T47D (cell line): ENCODE measurements around the gene GAS6.
A peak's percentile ranks its signal among the peaks of the same experiment; 100 is the strongest.
"Not testable (repeated sequence)": the region's sequence is repeated elsewhere in the genome, so short reads cannot be mapped to it uniquely, and the experiment has no call there.

Experiments used
- DNase-seq, 2 experiments: peaks; one replicate each; pipeline versions ENCODE4 v3.0.0 to v3.0.0-alpha.2; 2011 to 2012; ENCODE audit warnings: low read depth in 1 of 2, low spot score in 1 of 2
- JUND ChIP-seq: IDR thresholded peaks from 2 replicates; pipeline ENCODE4 v1.6.1; 2012; ENCODE audit warnings: low read depth
- in situ Hi-C: cut with HindIII; loops from 2 replicates; pipeline ENCODE4 v1.10.0; 2016; ENCODE audit warnings: low sequenced_read_pairs, low pct_unique_long_range_greater_than_20kb

Gene GAS6

DNA sequence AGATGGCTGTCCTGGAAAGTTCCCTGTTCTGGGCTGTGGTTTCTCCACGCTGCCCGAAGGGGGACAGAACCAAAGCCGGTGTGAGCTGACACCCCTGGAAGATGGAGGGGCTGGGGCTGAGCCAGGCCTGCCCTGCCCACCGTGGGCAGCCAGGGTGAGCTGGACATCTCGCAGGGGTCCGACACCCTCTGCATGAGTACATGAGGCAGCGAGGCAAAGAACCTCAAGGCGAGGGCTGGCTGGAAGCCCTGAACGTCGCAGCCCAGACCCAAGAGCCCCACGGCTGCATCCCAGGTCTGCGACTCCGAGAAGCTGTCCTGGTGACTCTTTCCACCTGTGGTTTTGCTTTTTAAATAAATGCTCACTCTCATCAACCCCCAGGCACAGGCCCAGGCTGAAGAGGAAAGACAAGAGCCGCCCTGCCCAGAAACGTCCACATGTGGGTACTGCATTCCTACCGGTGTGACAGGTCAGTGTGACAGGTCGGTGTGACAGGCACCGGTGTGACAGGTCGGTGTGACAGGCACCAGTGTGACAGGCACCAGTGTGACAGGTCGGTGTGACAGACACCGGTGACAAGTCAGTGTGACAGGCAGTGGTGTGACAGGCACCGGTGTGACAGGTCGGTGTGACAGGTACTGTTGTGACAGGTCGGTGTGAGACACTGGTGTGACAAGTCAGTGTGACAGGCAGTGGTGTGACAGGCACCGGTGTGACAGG is 30.6 kb downstream of the GAS6 start:
- in situ Hi-C loops: no loop called here
- peak in 1 of 2 experiments; percentile 82 for DNase-seq

DNA sequence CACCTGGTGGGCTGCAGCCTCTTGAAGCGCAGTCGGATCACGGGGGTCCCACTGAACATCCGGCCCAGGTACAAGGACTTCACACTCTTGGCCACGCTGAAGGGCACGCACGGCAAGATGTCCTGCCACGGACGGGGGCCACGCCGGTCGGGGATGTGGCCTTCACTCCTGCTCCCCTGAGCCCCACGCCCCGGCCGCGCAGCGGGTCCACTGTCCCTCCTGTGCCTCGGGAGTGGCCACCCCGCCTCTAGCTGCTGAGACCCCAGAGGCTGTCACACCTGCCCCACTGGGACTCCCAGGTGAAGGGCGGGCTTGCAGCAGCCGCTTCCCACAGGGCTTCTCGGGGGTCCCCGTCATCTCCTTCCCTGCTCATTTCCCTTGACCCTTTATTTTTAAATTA is 31.2 kb downstream of the GAS6 start:
- TF ChIP-seq JUND: no peak
- in situ Hi-C loops: no loop called here
- DNase-seq: no peak

More for the DNA sequence above, 30.6 kb downstream of the GAS6 start:
- TF ChIP-seq JUND: no peak

DNA sequence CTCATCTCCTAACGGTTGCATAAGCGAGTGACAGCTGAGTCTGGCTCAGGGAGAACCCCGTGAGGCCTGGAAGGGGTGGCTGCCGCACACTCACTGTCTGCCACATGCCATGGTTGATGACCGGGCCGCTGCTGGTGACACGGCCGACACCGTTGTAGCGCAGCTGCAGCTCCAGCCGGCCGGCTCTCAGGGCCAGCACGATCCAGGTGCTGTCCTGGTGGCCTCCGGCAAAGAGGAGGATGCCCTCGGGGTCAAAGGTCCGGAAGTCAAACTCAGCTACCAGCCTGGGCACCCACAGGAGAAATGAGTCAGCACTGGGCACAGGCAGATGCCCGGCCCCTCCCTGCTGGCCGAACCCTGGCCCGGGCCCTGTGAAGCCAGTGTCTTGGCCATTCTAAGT is 31.7 kb downstream of the GAS6 start:
- in situ Hi-C loops: no loop called here
- no peak for TF ChIP-seq JUND
- no peak for DNase-seq

DNA sequence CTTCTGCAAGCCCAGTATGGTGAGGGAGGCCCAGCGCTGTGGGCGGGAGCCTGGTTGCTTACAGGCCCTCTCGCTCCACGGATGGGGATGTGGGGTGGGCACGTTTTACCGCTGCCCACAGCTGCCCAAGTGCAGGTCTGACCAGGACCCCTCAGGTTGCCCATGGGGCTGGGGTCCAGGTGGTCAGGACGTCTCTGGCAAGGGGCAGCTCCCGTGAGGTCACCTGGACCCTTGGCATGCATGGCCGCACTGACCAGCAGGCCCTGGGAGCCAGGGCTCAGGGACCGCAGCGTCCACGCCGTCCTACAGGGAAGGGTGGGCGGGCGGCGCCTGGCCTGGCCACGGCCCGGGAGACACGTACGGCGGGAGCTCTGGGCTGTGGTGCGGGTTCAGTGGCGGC is 32.8 kb downstream of the GAS6 start:
- no peak for DNase-seq
- no peak for TF ChIP-seq JUND
- in situ Hi-C loops: no loop called here

DNA sequence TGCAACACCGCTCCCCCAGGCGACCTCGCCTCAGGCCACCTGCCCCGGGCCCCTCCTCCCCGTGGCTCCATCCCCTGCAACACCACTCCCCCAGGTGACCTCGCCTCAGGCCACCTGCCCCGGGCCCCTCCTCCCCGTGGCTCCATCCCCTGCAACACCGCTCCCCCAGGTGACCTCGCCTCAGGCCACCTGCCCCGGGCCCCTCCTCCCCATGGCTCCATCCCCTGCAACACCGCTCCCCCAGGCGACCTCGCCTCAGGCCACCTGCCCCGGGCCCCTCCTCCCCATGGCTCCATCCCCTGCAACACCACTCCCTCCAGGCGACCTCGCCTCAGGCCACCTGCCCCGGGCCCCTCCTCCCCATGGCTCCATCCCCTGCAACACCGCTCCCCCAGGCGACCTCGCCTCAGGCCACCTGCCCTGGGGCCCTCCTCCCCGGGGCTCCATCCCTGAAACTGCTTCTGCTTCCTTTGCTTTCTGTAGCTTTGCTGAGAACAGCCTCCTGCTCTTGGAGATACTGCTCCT is 33.4 kb downstream of the GAS6 start:
- DNase-seq, in situ Hi-C loops: not testable (repeated sequence)

DNA sequence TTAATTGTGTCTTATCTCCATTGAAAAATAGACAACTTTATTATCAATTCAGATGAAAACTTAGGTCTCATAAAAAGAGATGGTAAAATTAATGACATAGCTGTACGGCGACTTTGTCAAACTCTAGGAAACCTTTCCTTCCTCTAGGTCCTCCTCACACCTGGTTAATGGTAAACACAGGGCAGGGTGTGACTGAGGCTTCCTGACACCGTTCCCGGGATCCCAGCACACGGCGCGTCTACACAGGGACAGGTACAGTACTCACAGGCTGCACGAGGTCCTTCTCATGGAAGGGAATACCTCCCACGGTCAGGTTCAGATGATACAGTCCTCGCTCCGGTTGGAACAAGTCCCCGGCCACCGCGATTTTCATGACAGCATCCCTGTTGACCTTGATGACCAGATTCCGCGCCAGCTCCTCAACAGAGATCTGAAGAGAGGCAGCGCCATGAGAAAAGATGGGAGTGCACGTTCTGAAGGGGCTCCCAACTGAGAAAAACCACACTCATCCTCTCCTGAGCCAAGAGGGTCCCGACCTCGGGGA is 35.5 kb downstream of the GAS6 start:
- TF ChIP-seq JUND: no peak
- in situ Hi-C loops: no loop called here
- no peak for DNase-seq

DNA sequence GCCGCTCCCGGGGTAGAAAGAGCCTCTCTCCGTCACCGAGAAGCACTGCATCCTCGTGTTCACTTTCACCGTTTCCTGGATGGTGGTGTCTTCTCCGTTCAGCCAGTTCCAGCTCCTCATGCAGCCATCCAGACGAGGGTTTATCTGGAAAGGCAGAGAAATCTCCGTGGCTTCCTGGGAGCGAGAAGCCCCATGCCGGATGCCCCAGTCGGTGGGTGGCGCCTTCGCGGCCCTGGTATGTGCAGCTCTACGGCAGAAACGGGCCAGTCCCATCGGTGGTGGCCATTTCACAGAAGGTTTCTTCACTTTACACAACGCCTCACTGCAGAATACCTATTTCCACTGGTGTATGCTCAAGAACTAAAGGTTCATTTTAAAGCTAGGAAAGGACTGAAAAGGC is 36.9 kb downstream of the GAS6 start:
- in situ Hi-C loops: no loop called here
- no peak for TF ChIP-seq JUND
- DNase-seq: no peak

DNA sequence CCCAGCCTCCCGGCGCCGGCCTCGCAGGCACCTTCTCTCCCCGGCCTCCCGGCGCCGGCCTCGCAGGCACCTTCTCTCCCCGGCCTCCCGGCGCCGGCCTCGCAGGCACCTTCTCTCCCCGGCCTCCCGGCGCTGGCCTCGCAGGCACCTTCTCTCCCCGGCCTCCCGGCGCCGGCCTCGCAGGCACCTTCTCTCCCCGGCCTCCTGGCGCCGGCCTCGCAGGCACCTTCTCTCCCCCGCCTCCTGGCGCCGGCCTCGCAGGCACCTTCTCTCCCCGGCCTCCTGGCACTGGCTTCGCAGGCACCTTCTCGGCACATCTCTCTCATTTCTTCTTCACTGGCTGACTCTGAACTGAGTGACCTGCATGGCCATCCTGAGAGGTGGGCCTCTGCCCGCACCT is 37.4 kb downstream of the GAS6 start:
- DNase-seq, in situ Hi-C loops: not testable (repeated sequence)

DNA sequence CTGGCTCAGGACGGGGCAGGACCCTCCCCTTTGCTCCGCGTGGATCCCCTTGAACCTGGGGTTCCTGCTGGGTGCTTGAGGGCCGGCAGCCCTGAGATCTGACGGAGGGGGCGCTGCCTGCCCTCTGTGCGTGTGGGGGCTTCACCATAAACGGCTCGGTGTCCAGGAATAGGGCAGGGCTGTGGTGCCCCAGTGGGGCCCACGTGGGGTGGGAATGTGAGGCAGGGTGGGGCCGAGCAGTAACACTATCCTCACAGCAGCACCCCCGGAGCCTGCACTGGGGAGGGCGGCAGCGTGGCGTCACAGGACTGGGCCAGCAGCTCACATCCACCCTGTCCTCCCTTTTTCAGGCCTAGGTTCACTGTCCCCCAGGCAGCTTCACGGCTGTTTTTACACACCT is 38.0 kb downstream of the GAS6 start:
- no peak for TF ChIP-seq JUND
- no peak for DNase-seq
- in situ Hi-C loops: no loop called here

DNA sequence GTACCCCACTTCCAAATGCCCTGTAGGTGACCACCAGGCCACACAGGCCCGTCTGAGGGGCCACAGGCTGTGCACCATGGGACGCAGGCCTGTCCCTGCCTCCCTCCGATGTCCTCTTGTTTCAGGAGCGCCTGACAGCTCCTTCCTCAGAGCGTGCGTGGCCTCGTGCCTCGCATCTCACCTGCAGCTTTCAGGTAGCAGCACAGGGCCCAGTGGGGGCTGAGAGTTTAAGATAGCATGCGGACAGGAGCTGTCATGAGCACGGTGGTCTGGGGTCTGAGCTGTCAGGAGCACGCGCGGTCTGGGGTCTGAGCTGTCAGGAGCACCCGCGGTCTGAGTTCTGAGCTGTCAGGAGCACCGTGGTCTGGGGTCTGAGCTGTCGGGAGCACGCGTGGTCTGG is 40.1 kb downstream of the GAS6 start:
- in situ Hi-C loops: no loop called here
- no peak for DNase-seq
- no peak for TF ChIP-seq JUND

DNA sequence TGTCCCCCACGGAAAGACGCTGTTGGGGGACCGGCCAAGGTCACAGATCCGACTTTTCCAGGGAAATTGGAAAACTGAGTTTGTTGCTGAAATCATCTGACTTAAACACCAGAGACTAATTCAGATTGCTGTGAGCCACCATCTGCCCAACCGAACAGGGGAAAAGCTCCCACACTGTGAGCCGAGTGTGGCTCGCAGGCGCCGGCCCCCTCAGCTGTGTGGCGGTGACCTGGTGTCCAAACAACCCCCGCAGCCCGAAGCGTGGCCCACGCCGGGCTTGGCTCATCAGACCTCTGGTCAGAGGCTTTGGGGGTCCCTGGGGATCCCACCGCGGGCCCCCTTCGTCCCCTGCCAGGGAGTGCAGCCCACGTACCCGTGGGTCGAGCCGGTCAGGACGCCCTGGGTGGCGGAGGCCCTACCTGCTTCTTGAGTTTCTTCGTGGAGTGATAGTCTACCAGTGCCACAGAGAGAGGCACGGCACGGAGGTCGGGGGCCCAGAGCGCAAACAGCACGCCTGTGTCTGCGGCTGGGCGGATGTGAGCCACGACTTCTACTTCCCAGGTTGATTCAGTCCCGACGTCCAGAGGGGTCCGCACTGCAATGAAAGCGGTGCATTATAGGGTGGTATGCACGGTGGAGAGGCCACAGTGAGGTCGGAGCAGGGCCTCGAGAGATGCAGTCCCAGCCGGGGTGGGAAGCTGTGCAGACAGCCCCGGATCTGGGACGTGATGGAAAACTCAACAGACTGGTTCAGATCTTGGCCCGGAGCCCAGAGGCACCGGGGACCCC is 40.7 kb downstream of the GAS6 start:
- in situ Hi-C loops: no loop called here
- TF ChIP-seq JUND: no peak
- DNase-seq: no peak

DNA sequence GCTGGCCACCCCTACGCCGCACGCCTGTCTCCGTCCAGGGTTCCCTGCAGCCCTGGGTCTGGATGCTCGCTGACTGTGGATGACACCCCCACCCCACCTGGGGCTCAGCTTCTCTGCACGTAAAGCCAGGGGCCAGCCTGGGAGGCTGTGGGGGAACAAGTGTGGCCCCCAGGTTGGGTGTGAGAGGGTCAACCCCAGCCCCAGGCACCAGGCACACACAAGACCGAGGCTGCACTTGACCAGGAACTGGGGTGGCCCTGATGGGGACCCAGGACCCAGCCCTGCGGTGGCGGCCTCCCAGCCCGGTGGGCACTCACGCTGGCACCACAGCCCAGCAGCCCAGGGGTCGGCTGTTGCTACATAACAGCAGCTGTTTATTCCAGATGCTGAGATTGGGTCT is 41.6 kb downstream of the GAS6 start:
- TF ChIP-seq JUND: no peak
- no peak for DNase-seq
- in situ Hi-C loops: no loop called here

DNA sequence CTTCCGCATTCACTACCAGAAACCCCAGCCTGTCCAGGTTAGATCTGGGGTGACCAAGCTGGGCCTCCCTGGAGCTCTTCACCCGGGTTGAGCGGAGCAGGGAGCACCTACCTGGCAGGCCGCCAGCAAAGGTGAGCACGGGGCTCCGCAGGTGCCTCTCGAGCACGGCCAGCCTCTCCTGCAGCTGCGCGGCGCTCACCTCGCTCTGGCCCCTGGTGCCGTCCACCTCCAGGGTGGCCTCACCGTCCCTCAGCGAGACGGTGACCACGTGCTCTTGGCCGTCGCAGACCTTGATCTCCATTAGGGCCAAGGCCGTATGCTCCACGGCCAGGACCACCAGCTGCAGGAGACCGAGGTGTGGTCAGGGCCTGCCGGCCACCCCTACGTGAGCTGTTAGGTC is 42.0 kb downstream of the GAS6 start:
- no peak for TF ChIP-seq JUND
- no peak for DNase-seq
- in situ Hi-C loops: no loop called here
